Measurements from ENCODE around the gene CA14. TPM values are rescaled to one million over a fixed set of nuclear protein-coding genes. Genes with fewer than 3 reads are reported as not detected.

Gene CA14
- total and polyA plus RNA-seq, 9 of the 15 experiments (the other 6 are each of a cell fraction or from before 2014, with no cell fraction given): 0.13 to 0.57 (median 0.26) TPM; not detected in 1

- FAIRE-seq (peak; percentile 23), DNase-seq (ENCODE audit: extremely low read depth in 1 of 4, low spot score in 3 of 4) (no peak), ATAC-seq (no peak)
- POLR2A ChIA-PET: interaction anchor here (1.0 kb wide), 1 partner anchor 35 kb away, joined by 3 read pairs; no protein-coding TSS in a partner anchor
- Histone ChIP-seq H3K27me3 (ENCODE audit: control insufficient read depth in 2 of 2, insufficient read depth in 2 of 2, low read length in 2 of 2) (no peaks in the 10 kb centered on the region), H3K4me3 (no peak overlapping the region), H3K4me1 (replicated peaks in 1 of 2; ENCODE audit: control insufficient read depth in 2 of 2, insufficient read depth in 2 of 2, low read length in 2 of 2) (no peaks in the 10 kb centered on the region; a peak in 1 of 5 replicates), H2AFZ (ENCODE audit: low read depth, low read length) (no peak overlapping the region), H3K9me3 (replicated peaks; ENCODE audit: control insufficient read depth, insufficient read depth, low read depth, low read length) (no peaks in the 10 kb centered on the region), H3K36me3 (ENCODE audit: control insufficient read depth, insufficient read depth, low read length) (peaks cover 81% of the 10 kb centered on the region), H3K4me2 (ENCODE audit: insufficient read depth, low read length) (no peak overlapping the region), H3K79me2 (ENCODE audit: control insufficient read depth, insufficient read depth, low read length) (peaks cover 21% of the 10 kb centered on the region), H3K9me1 (ENCODE audit: control insufficient read depth, insufficient read depth, low read length) (no peaks in the 10 kb centered on the region), H4K20me1 (replicated peaks; ENCODE audit: control insufficient read depth, insufficient read depth, low read length) (no peaks in the 10 kb centered on the region), H3K9ac (ENCODE audit: insufficient read depth in 1 of 2, low read depth in 2 of 2, low read length in 2 of 2) (no peak overlapping the region), H3K27ac (ENCODE audit: extremely low read depth, low read depth, low read length) (no peak overlapping the region)
- intact Hi-C loops (cut with micrococcal nuclease): no loop called here
- in situ Hi-C loops (cut with MboI): no loop called here
- peak; percentile 47 for TF ChIP-seq ZNF146 (CRISPR knock-in tag; IDR thresholded peaks at IDR 0.05; ENCODE audit: unreplicated experiment)
- no peak for TF ChIP-seq U2AF1 (optimal IDR thresholded peaks at IDR 0.05; ENCODE audit: low read depth, low read length)
- no peak for TF ChIP-seq HINFP (tag; conservative IDR thresholded peaks at IDR 0.05; ENCODE audit: low read depth)
- no peak for TF ChIP-seq ZNF133 (CRISPR knock-in tag; IDR thresholded peaks at IDR 0.05)
- TF ChIP-seq, protein P1, sequence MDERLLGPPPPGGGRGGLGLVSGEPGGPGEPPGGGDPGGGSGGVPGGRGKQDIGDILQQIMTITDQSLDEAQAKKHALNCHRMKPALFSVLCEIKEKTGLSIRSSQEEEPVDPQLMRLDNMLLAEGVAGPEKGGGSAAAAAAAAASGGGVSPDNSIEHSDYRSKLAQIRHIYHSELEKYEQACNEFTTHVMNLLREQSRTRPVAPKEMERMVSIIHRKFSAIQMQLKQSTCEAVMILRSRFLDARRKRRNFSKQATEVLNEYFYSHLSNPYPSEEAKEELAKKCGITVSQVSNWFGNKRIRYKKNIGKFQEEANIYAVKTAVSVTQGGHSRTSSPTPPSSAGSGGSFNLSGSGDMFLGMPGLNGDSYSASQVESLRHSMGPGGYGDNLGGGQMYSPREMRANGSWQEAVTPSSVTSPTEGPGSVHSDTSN (CRISPR knock-in tag; IDR thresholded peaks at IDR 0.05; ENCODE audit: low read depth): no peak
- TF ChIP-seq, protein P1 (tag; conservative IDR thresholded peaks at IDR 0.05; ENCODE audit: low read depth): no peak
- CTCF ChIA-PET (ENCODE audit: low intra/inter-chr PET ratio): no interaction called here
- BruUV-seq (replicated peaks): no TSS peak
Observed at GRCh38 chr1:150227228-150227627, 30.3 kb upstream of the CA14 start.

All from K562 (cell line).